CD4-positive, alpha-beta memory T cell (primary cell): ENCODE measurements around the gene DAB1. TPM values are rescaled to one million over a fixed set of nuclear protein-coding genes. Genes with fewer than 3 reads are reported as not detected.

Experiments used
- CTCF ChIA-PET: fragments of 350-600 bp; sonication (Branson Sonifier 250); formaldehyde crosslinking; loops from one replicate; lab custom pipeline; 2021; ENCODE audit warnings: inconsistent platforms; ENCODE audit not compliant: partially characterized antibody; lab: Charles Lee
- POLR2A ChIA-PET: fragments of 350-600 bp; sonication (Branson Sonifier 250); formaldehyde crosslinking; loops from one replicate; lab custom pipeline; 2021; ENCODE audit not compliant: partially characterized antibody; lab: Charles Lee
- DNase-seq, 5 donors: peaks; one replicate each; pipeline versions ENCODE4 v3.0.0 to v3.0.0-alpha.2; 2020 to 2022; ENCODE audit warnings: mixed read lengths in 1 of 5
- H3K27ac ChIP-seq: one replicate; pipeline ENCODE4 v1.7.0; 2013; ENCODE audit warnings: low read depth, low read length
- H3K27me3 ChIP-seq: 2 replicates; pipeline ENCODE4 v1.7.0; 2013; ENCODE audit warnings: mild to moderate bottlenecking, low read length, moderate library complexity; ENCODE audit not compliant: insufficient read depth
- H3K36me3 ChIP-seq: 2 replicates; pipeline ENCODE4 v1.7.0; 2013; ENCODE audit warnings: mild to moderate bottlenecking, low read length, moderate library complexity; ENCODE audit not compliant: insufficient read depth
- H3K4me1 ChIP-seq: 2 replicates; pipeline ENCODE4 v1.7.0; 2013; ENCODE audit warnings: mild to moderate bottlenecking, low read length, moderate library complexity; ENCODE audit not compliant: insufficient read depth
- H3K4me3 ChIP-seq, 2 donors: one replicate each; pipeline ENCODE4 v1.7.0; 2013; ENCODE audit warnings: low read length in 2 of 2, mild to moderate bottlenecking in 1 of 2
- H3K9me3 ChIP-seq, 2 donors: one replicate each; pipeline ENCODE4 v1.7.0; 2013; ENCODE audit warnings: low read length in 2 of 2, control low read depth in 1 of 2; ENCODE audit not compliant: control insufficient read depth in 1 of 2
- H3K27ac Mint-ChIP-seq, 7 donors: one replicate each; pipeline ENCODE4 v1.8.0; 2020 to 2021; ENCODE audit warnings: mixed read lengths in 7 of 7, mild to moderate bottlenecking in 6 of 7, inconsistent platforms in 3 of 7, moderate library complexity in 3 of 7
- H3K27me3 Mint-ChIP-seq, 2 donors: one replicate each; pipeline ENCODE4 v1.8.0; 2020 to 2021; ENCODE audit warnings: mixed read lengths in 2 of 2
- H3K36me3 Mint-ChIP-seq, 2 donors: one replicate each; pipeline ENCODE4 v1.8.0; 2020 to 2021; ENCODE audit warnings: mixed read lengths in 2 of 2, inconsistent platforms in 1 of 2, mild to moderate bottlenecking in 1 of 2
- H3K4me1 Mint-ChIP-seq, 4 donors: one replicate each; pipeline ENCODE4 v1.8.0; 2020 to 2021; ENCODE audit warnings: mixed read lengths in 4 of 4, mild to moderate bottlenecking in 1 of 4
- H3K4me3 Mint-ChIP-seq, 8 donors: one replicate each; pipeline ENCODE4 v1.8.0; 2020 to 2021; ENCODE audit warnings: mixed read lengths in 8 of 8, mild to moderate bottlenecking in 7 of 8, moderate library complexity in 6 of 8, inconsistent platforms in 3 of 8
- H3K9me3 Mint-ChIP-seq, 8 donors: one replicate each; pipeline ENCODE4 v1.8.0; 2020 to 2021; ENCODE audit warnings: mixed read lengths in 8 of 8, mild to moderate bottlenecking in 5 of 8, inconsistent platforms in 3 of 8, moderate library complexity in 1 of 8
- intact Hi-C: fragments of 100-400 bp; cut with micrococcal nuclease; formaldehyde crosslinking; loops from one replicate; pipeline ENCODE4 v1.15.1; 2023
- polyA plus RNA-seq, 2 donors: library from polyadenylated mRNA; unstranded; fragments of 300-500 nt; fragmentation: Illumina TruSeq; gene quantifications; one replicate each; pipeline ENCODE4 v1.2.3, GENCODE V29; 2021
- total RNA-seq, 2 experiments: library from RNA; stranded (reverse); gene quantifications; one replicate each; pipeline ENCODE4 v1.2.3, GENCODE V29; 2021

The DAB1 gene
- total and polyA plus RNA-seq, 4 experiments from 2014 or later: 1.5 to 3.9 (median 3.2) TPM

GRCh38 chr1:57282411-57282810 is 141.4 kb downstream of the DAB1 start:
- H3K9me3 ChIP-seq: no peaks in the 10 kb centered on the region
- no peaks in the 10 kb centered on the region for H3K27me3 ChIP-seq
- no peaks in the 10 kb centered on the region for H3K36me3 ChIP-seq
- no peak overlapping the region for H3K4me3 ChIP-seq
- H3K4me1 Mint-ChIP-seq: no peaks in the 10 kb centered on the region
- no peaks in the 10 kb centered on the region for H3K4me1 ChIP-seq
- intact Hi-C loops: no loop called here
- ChIA-PET CTCF (no interaction called here), POLR2A (no interaction called here)
- no peak overlapping the region for H3K27ac Mint-ChIP-seq
- peaks cover 0 to 15% of the 10 kb centered on the region in 2 donors for H3K36me3 Mint-ChIP-seq
- no peak for DNase-seq
- no peak overlapping the region for H3K27ac ChIP-seq
- no peaks in the 10 kb centered on the region for H3K9me3 Mint-ChIP-seq
- H3K27me3 Mint-ChIP-seq: no peaks in the 10 kb centered on the region
- H3K4me3 Mint-ChIP-seq: no peak overlapping the region

- CTCF ChIA-PET: no interaction called here
Observed at GRCh38 chr1:57281324-57281723, 142.5 kb downstream of the DAB1 start.

GRCh38 chr1:57279909-57280666 is 143.8 kb downstream of the DAB1 start:
- Mint-ChIP-seq H3K9me3 (no peaks in the 10 kb centered on the region), H3K27me3 (no peaks in the 10 kb centered on the region), H3K36me3 (peaks cover 0 to 7% of the 10 kb centered on the region in 2 donors), H3K4me1 (peaks cover 0 to 1% (median 0%) of the 10 kb centered on the region in 4 donors), H3K4me3 (no peak overlapping the region), H3K27ac (no peak overlapping the region)
- no peaks in the 10 kb centered on the region for H3K36me3 ChIP-seq
- intact Hi-C loops: no loop called here
- no peak overlapping the region for H3K4me3 ChIP-seq
- H3K27ac ChIP-seq: no peak overlapping the region
- no peaks in the 10 kb centered on the region for H3K9me3 ChIP-seq
- ChIA-PET POLR2A (no interaction called here), CTCF (no interaction called here)
- no peaks in the 10 kb centered on the region for H3K27me3 ChIP-seq
- DNase-seq: no peak
- H3K4me1 ChIP-seq: no peaks in the 10 kb centered on the region

More at GRCh38 chr1:57281324-57281723, 142.5 kb downstream of the DAB1 start:
- no peaks in the 10 kb centered on the region for H3K27me3 ChIP-seq
- H3K27ac ChIP-seq: no peak overlapping the region
- peaks cover 0 to 15% of the 10 kb centered on the region in 2 donors for H3K36me3 Mint-ChIP-seq
- H3K27ac Mint-ChIP-seq: peak overlapping the region in 1 of 7 donors; percentile 13
- no peak for DNase-seq
- H3K4me3 Mint-ChIP-seq: no peak overlapping the region
- H3K27me3 Mint-ChIP-seq: no peaks in the 10 kb centered on the region
- intact Hi-C loops: no loop called here
- H3K9me3 ChIP-seq: no peaks in the 10 kb centered on the region
- H3K9me3 Mint-ChIP-seq: no peaks in the 10 kb centered on the region
- H3K4me1 Mint-ChIP-seq: peaks cover 0 to 1% (median 0%) of the 10 kb centered on the region in 4 donors
- POLR2A ChIA-PET: no interaction called here
- H3K4me3 ChIP-seq: no peak overlapping the region
- no peaks in the 10 kb centered on the region for H3K36me3 ChIP-seq
- no peaks in the 10 kb centered on the region for H3K4me1 ChIP-seq

- POLR2A ChIA-PET: no interaction called here
- no peaks in the 10 kb centered on the region for H3K36me3 ChIP-seq
- H3K27me3 ChIP-seq: no peaks in the 10 kb centered on the region
- H3K27me3 Mint-ChIP-seq: no peaks in the 10 kb centered on the region
- no peaks in the 10 kb centered on the region for H3K4me1 ChIP-seq
- H3K9me3 ChIP-seq: no peaks in the 10 kb centered on the region
- DNase-seq: no peak
- H3K27ac ChIP-seq: no peak overlapping the region
- CTCF ChIA-PET: no interaction called here
- no peak overlapping the region for H3K4me3 ChIP-seq
- H3K4me3 Mint-ChIP-seq: no peak overlapping the region
- intact Hi-C loops: no loop called here
- peaks cover 0 to 1% (median 0%) of the 10 kb centered on the region in 4 donors for H3K4me1 Mint-ChIP-seq
- H3K27ac Mint-ChIP-seq: no peak overlapping the region
- H3K36me3 Mint-ChIP-seq: peaks cover 0 to 7% of the 10 kb centered on the region in 2 donors
- no peaks in the 10 kb centered on the region for H3K9me3 Mint-ChIP-seq
Observed at GRCh38 chr1:57278558-57278957, 145.3 kb downstream of the DAB1 start.

GRCh38 chr1:57277681-57278080 is 146.2 kb downstream of the DAB1 start:
- Mint-ChIP-seq H3K9me3 (no peaks in the 10 kb centered on the region), H3K4me3 (no peak overlapping the region), H3K27me3 (no peaks in the 10 kb centered on the region), H3K27ac (no peak overlapping the region), H3K4me1 (peaks cover 0 to 5% (median under 1%) of the 10 kb centered on the region in 4 donors), H3K36me3 (peaks cover 0 to 7% of the 10 kb centered on the region in 2 donors)
- ChIA-PET CTCF (no interaction called here), POLR2A (no interaction called here)
- intact Hi-C loops: no loop called here
- no peaks in the 10 kb centered on the region for H3K4me1 ChIP-seq
- DNase-seq: no peak
- H3K9me3 ChIP-seq: no peaks in the 10 kb centered on the region
- no peak overlapping the region for H3K27ac ChIP-seq
- no peaks in the 10 kb centered on the region for H3K27me3 ChIP-seq
- no peaks in the 10 kb centered on the region for H3K36me3 ChIP-seq
- H3K4me3 ChIP-seq: no peak overlapping the region

- Mint-ChIP-seq H3K4me3 (no peak overlapping the region), H3K4me1 (peaks cover 0 to 6% (median under 1%) of the 10 kb centered on the region in 4 donors), H3K9me3 (no peaks in the 10 kb centered on the region), H3K36me3 (peaks cover 0 to 7% of the 10 kb centered on the region in 2 donors), H3K27me3 (no peaks in the 10 kb centered on the region), H3K27ac (no peak overlapping the region)
- no peaks in the 10 kb centered on the region for H3K27me3 ChIP-seq
- ChIA-PET CTCF (no interaction called here), POLR2A (no interaction called here)
- no peak for DNase-seq
- no peaks in the 10 kb centered on the region for H3K9me3 ChIP-seq
- H3K27ac ChIP-seq: no peak overlapping the region
- intact Hi-C loops: no loop called here
- H3K36me3 ChIP-seq: no peaks in the 10 kb centered on the region
- no peaks in the 10 kb centered on the region for H3K4me1 ChIP-seq
- no peak overlapping the region for H3K4me3 ChIP-seq
Observed at GRCh38 chr1:57276918-57277317, 146.9 kb downstream of the DAB1 start.

GRCh38 chr1:57272601-57273000 is 151.3 kb downstream of the DAB1 start:
- CTCF ChIA-PET: interaction anchor here (0.6 kb wide), 1 partner anchor 16 kb away, joined by 3 read pairs; no protein-coding TSS in a partner anchor
- H3K27me3 Mint-ChIP-seq: no peaks in the 10 kb centered on the region

More at GRCh38 chr1:57272601-57273000, 151.3 kb downstream of the DAB1 start:
- Histone ChIP-seq H3K27ac (no peak overlapping the region), H3K4me3 (no peak overlapping the region), H3K9me3 (no peaks in the 10 kb centered on the region), H3K27me3 (no peaks in the 10 kb centered on the region), H3K36me3 (no peaks in the 10 kb centered on the region), H3K4me1 (no peaks in the 10 kb centered on the region)
- no peaks in the 10 kb centered on the region for H3K36me3 Mint-ChIP-seq
- intact Hi-C loops: no loop called here
- POLR2A ChIA-PET: no interaction called here
- no peak overlapping the region for H3K4me3 Mint-ChIP-seq
- no peaks in the 10 kb centered on the region for H3K9me3 Mint-ChIP-seq
- DNase-seq: no peak
- no peak overlapping the region for H3K27ac Mint-ChIP-seq
- H3K4me1 Mint-ChIP-seq: peaks cover 4 to 18% (median 5%) of the 10 kb centered on the region in 4 donors
